NCI-H1092 treated with DMSO at 0.1 percent for 48 hours (cell line): ENCODE data around the gene STAT3.
"Not testable (repeated sequence)": the region's sequence is repeated elsewhere in the genome, so short reads cannot be mapped to it uniquely, and the experiment has no call there.

Experiments used
- DNase-seq: peaks from one replicate; lab custom pipeline; 2025; lab: John Stamatoyannopoulos, UW

The STAT3 gene

DNA sequence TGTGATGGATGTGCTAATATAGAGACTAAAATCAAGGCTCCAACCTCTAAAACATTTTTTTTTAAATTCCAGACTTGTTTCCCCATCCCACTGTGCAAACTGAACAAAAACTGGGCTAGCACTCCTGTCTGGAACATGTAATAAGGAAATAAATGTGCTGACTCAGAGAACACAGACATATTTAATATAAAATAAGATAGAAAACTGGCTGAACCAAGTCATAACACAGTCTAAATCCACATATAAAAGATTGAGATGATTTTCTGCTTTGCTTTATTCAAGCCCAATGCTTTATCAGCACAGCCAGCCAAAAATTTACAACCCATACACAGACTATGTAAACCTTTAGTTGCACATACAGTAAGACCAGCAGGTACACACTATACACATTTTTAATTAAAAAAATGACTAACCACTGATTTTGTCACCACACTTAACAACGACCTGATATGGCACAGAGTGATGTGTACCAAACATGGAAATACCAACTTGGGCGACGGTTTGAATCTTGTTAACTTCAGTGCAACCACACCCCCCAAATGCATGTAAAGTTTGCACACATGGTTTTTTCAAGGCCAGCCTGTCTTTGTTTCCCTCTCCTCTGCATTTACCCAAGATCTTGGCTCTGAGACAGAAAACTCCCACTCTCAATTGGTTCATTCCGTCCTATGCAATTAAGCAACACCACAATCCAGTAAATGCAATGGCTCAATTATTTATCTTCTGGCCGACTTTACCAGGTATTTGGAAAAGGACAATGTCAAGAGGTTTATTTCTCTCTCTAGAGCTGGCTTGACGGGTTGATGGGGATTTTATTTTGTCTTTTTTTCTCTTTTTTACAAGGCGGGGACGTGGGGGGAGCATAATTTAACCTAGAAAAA, 1.2 kb downstream of the STAT3 start:
- DNase-seq = no peak

DNA sequence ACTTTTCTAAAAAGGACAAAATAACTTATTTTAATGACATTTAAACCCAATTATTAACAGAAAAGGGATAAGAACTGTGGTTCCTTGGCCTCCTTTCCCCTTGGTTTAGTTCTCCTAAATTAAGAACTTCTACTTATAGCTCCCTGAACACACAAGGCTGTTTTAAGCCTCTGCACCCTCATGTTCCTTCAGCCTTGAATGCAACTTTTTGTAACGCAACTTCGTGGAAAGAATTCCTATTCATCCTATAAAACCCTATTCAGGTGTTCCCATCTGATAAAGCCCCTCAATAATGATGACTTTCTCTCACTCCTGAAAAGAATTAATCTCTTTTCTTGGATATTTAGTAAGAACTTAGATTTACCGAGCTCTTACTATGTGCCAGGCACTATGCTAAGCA, 6.3 kb downstream of the STAT3 start:
- DNase-seq = no peak

DNA sequence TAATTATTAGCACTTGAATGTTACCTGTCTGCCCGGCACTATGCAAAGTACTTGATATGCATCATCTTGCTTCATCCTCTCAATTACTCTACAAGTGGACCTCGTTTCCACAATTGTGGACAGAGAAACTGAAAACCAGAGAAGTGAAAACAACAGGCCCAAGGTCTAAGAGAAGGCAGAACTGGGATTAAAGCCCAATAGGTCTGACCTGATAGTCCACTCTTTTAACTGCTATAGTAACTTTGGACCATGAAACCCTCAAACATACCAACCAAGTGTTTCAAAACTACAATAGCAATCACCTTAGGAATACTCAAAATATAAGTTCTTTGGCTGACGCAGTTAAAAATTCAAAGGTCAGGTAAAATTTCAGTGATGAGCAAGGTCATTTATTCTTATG, 7.3 kb downstream of the STAT3 start:
- no peak for DNase-seq

DNA sequence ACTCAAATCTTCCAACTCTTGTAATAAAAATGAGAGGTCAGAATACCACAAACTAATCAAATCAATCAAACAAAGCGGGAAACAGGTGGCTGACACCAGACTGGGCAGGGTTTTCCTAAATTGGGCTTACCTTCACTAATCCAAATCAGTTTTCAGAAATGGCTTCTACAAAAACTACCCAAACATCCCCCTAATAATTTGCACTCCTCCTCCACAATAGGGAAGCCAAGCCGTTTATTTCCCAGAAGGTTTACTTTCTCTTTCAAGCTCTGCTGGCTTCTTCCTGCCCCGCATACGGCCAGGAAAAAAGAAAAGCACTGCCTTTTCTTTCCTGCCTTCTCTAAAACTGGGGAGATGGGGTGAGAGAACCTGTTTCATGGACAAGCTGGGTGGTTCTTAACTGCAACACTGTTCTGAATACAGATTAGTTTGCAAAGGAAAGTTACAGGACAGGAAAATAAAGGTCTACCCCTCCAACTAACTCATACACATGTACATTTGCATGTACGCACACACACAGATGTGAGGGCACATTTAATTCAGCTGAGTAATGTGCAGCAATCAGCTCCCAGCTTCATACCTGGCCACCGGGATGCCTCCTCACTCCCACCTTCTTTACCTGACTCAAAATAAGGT, 9.2 kb downstream of the STAT3 start:
- DNase-seq = no peak

DNA sequence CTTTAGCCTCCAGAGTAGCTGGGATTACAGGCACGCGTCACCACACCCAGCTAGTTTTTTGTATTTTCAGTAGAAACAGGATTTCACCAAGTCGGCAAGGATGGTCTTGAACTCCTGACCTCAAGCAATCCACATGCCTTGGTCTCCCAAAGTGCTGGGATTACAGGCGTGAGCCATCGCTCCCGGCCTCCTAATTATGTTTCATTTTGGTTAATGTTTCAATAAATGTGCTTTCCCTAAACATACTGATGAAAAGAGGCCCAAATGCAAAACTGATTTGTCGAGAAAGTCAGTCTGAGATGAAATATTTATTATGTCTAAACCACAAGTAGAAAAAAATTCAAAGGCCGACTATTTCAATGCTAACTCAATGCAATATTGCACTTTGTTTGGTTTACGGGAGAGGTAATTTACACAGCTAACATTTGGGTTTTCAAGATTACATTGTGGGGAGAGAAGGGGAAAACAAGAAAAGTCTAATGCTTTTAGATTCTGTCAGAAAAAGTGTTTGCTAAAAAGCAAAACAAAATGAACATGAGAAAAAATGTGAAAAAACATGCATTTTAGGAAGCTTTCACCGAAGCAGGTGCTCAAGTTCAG, 9.8 kb downstream of the STAT3 start:
- DNase-seq = no peak

DNA sequence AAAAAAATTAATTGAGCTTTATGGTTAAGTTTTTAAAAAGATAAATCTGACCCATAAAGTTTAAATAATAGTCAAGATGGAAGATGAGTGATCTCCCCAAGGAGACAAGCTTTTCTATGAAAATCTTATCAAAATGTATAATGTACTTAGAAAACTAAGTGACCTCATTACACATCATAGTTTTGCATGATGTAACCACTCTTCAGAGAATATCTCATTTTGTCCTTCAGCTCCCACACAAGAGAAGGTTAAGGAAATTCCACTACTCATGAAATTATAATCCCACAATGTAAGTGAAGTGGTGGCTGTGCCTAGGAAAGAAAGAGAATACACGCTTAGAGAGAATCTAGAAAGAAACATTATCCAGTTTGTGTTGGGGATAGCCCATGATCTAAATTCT, 14.3 kb downstream of the STAT3 start:
- DNase-seq = no peak

DNA sequence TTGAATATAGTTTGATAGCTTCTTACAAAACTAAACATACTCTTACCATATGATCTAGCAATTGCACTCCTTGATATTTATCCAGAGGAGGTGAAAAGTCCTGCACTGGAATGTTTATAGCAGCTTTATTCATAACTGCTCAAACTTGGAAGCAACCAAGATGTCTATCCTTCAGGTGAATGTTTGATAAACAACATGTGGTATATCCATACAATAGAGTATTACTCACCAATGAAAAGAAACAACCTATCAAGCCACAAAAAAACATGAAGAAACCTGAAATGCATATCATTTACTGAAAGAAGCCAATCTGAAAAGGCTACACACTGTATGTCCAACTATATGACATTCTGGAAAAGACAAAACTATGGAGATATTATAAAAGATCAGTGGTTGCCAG, 16.1 kb downstream of the STAT3 start:
- DNase-seq = no peak

DNA sequence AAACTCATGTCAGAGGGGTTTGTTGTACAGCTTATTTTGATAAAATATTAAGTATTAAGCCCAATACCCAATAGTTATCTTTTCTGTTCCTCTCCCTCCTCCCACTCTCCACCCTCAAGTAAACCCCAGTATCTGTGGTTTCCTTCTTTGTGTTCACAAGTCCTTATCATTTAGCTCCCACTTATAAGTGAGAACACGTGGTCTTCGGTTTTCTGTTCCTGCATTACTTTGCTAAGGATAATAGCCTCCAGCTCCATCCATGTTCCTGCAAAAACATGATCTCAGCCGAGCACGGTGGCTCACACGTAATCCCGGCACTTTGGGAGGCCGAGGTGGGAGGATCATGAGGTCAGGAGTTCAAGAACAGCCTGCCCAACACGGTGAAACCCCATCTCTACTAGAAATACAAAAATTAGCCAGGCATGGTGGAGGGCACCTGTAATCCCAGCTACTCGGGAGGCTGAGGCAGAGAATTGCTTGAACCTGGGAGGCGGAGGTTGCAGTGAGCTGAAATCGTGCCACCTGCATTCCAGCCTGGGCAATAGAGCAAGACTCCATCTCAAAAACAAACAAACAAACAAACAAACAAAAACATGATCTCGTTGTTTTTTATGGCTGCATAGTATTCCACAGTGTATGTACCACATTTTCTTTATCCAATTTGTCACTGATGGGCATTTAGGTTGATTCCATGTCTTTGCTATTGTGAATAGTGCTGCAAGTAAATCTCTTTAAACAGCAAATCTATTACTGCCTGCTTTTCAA, 19.3 kb downstream of the STAT3 start:
- DNase-seq = not testable (repeated sequence)

DNA sequence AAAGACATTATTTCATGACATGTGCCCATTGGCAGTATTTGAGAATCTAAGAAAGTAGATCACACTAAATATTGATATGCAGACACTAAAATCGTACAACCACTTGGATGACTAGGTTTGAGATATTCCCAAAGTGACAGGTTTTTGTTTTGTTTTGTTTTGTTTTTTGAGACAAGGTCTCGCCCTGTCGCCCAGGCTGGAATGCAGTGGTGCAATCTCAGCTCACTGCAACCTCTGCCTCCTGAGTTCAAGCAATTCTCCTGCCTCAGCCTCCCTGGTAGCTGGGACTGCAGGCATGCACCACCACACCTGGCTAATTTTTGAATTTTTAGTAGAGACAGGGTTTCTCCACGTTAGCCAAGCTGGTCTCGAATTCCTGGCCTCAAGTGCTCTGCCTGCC, 19.9 kb downstream of the STAT3 start:
- not testable (repeated sequence) for DNase-seq

DNA sequence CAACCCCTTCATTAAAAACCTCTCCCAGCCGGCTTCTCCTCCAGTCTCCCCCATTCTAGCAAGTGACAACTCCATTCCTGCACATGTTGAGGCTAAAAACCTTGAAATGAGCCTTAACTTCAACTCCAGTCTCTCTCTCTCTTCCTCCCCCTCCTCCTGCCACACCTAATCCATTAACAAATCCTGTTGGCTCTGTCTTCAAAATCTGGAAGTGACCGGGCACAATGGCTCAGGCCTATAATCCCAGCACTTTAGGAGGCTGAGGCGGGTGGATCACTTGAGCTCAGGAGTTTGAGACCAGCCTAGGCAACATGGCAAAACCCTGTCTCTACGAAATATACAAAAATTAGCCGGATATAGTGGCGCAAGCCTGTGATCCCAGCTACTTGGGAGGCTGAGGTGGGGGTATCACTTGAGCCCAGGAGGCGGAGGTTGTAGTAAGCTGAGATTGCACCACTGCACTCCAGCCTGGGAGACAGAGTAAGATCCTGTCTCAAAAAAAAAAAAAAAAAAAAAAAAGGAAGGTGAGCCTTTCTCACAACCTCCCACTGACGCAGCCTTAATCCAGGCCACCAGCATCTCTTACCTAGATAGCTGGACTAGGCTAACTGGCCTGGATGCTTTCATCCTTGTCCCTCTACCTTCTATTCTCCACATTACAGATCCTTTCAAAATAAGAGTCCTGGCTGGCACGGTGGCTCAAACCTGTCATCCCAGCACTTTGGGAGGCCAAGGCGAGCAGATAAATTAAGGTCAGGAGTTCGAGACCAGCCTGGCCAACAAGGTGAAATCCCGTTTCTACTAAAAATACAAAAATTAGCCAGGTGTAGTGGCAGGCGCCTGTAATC, 21.8 kb downstream of the STAT3 start:
- DNase-seq = not testable (repeated sequence)

DNA sequence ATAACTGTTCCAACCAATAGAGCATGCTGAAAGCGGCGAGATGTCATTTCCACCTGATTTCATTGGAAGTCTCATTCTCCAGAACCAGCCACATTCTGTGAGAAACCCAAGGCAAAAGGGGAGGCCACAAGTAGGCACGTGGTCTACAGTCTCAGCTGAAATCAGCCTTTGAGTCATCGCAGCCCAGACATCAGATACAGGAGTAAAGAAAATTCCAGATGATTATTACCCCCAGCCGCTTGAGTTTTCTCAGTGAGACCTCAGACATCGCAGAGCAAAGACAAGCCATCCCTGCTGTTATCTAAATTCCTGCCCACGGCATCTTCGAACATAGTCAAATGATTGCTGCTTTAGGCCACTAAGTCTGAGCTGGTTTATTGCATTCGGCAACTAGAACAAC, 23.1 kb downstream of the STAT3 start:
- no peak for DNase-seq

DNA sequence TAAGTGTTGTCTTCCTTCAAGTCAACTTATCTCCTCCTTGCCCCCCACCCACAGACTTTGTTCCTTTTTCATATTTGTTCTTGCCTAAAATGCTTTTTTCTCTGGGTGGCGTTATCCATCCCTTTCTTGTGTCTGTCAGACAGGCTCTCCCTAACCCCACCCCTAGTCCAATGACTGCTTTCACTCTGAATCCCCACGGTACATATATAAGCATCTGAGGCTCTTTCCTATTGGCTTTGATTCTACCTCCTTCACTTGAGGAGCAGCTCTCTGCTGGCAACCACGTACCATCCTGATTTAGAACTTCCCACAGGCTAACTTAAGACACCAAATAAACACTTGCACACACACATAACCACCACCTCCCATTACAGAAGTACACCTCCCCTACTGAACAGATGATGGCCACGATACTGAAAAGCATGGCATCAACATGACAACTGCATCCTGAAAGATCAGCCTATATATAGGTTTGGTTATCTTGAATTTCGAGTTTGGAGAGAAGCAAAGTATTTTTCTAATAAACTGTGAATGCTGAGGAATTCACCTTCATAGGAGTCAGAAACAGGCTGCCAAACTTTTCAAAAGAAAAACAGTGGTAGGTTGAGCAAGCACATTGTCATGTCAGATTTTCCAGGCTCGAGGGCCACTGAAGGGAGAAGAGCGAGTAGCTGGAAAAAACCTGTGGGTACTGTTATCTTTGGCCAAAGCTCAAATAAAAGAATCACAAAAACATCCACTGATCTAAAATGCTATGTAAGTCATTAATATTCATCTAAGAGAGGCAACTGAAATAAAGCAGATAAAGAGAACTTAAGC, 24.3 kb downstream of the STAT3 start:
- no peak for DNase-seq

DNA sequence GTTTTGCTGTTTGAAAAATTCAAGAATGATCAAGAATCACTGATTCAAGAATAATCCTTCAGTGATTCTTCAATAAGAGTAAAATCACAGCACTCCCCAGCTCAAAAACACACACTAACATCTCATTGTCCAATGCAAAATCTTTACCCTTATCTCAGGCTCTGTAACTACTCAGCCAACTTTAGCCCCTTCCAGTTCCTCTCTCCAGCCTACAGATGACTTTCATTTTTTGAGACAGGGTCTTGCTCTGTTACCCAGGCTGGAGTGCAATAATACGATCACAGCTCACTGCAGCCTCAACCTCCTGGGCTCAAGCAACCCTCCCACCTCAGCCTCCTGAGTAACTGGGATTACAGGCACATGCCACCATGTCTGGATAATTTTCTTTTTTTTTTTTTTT, 25.0 kb downstream of the STAT3 start:
- no peak for DNase-seq

DNA sequence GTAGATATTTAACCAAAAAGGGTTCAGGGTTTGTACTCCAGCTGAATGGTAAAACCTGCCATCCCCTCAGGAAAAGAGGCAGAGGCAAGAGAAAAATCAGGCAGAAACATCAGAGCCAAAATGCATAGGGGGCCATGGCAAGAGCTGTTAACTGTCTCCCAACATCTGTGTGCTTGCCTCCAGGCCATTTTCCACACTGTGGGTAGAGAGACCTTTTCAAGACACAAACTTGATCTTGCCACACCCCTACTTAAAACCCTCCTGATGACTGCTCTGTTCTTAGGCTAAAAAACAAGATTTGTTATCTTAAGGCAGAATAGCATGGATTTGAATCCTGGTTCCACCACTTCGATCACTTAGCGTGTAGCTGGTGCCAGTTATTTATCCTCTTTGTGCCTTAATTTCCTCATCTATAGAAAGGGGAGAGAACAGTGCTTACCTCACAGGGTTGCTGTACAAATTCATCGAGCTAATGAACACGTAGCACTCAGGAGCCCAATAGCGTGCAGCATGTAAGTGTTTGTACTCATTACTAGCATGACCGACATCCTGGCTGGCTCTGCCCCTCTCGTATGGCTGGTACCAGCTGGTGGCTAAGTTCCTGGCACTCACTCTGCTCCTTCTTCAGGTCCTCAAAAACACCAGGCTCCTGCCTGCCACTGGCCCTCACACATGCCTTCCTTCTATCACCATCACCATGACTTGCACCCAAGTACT, 25.8 kb downstream of the STAT3 start:
- peak; percentile 11 for DNase-seq

DNA sequence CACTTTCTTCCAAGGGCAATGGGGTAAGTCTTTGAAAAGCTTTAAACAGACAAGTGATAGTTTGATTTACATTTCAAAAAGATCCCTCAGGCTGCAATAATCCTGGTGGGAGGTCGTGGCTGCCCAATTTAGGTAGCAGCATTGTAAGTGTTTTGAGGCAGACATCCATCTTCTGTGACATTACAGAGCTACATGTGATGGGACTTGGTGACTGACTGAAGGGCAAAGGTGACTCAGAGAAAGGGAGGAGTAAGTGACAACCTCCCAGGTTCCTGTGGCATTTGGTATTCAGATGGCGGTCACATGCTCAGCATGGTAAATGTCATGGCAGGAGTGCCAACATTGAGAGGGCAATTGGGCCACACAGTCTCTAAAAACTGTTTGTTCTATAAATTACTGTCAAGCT, 26.5 kb downstream of the STAT3 start:
- no peak for DNase-seq

DNA sequence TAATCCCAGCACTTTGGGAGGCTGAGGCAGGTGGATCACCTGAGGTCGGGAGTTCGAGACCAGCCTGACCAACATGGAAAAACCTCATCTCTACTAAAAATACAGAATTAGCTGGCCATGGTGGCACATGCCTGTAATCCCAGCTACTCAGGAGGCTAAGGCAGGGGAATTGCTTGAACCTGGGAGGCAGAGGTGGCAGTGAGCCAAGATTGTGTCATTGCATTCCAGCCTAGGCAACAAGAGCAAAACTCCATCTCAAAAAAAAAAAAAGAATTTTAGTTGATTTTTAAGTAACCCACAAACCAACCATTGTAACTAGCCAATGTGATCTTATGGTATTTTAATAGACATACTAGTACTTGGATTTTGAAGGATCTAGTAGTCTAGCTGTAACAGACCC, 27.9 kb downstream of the STAT3 start:
- DNase-seq = not testable (repeated sequence)

DNA sequence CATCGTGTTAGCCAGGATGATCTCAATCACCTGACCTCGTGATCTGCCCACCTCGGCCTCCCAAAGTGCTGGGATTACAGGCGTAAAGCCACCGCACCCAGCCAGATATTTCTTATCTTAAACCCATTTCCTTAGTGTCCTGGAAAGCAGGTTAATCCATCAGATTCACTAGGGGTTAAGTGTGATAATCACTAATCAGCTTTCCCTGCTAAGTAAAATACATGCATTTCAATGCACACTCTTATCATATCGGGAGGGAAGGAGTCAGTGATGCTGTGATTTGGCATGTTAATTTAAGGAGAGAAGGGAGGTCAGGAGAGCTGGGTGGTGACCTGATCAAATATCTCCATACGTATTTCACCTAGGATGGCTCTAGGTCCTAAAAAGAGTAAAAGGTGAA, 29.1 kb downstream of the STAT3 start:
- no peak for DNase-seq

DNA sequence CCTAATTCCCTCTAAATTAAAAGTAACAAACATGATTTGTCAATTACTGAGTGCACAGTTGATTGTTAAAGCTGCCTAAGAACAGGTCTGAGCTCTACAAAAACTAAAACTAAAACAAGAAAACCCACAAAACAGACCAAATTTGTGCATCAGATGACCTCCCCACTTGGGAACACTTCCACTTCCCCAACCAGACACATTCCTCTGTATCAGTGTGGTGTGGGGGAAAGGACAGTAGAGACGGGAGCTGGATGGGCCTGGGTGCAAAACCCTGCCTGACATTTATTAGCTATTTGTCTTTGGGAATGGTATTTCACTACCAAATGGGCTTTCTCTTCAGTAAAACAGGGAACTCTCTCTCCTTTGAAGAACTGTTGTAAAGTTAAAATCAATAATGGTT, 29.8 kb downstream of the STAT3 start:
- DNase-seq = no peak

DNA sequence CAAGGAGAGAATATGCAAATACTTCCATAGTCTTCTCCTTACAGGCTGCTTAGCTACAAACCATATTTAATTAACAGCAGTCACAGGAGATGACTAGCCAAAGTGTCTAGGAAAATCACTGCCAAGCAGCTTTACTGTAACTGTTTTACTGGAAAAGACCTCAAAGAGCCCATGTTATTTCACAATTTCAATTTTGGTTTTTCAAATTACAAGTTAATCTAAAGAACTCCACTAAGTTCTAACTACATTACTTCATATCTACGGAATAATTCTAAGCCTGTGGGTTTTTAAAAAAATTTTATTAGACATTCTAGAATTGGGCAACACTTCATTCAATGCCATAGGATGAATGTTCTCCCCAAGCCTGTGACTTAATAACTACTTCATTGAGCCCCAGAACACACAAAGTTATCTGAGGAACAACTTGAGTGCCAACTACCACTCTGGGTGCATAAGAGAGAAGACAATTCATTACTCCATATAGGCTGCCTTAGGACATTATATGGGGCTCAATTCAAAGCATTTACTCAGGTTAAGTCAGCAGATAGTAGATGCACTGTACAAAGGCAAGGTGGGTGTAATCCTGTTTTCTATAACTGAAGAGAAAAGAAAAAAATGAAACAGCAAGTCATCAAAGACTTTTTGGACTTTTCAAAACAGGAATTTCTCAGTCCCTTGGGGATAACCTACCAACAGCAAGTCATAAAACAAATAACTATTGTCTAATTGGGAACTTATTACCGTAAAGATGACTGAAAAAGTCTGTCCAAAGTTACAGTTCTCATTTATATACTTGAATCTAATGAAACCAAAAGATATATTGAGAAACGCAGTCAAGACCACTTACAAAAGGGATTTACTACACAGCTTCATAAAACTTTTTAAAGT, 33.0 kb downstream of the STAT3 start:
- no peak for DNase-seq
